ENCODE data around the gene ARHGAP25.

ARHGAP25 gene

DNA sequence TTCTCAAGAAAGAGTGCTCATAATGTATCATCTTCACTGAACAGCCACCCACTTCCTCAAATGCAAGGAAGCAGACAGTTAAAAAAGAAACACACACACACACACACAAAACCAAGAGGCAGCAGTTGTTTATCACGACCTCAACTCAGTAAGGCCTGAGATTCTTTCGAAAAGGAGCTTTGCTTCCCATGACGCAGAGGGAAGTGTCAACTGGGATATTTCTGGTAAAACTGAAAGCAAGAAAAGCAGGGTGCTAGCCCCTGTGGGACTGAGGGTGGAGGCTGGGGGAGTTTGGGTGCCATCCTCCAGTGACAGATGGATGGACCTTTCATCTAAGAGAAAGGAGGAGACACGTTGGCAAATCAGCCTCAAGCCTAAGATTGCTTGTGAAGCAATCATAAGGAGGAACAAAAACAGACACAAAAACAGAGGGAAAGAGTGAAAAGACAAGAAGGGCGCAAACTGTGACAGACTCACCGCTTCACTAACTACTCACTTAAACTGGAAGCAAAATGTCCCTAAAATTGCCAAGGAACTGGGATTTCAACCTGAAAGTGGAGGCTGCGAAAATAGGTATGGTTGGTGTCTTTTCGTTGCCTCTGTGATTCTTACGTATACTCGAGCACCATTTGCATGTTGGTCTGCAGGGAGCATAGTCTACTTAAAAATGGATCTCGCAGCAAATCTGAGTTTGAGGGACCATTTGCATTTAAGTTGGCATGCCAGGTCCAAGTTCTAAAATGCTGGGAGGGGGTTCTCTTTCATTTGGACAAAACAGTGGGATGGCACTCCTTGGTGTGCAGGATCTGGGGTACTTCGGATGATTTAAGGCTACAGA is at the start of gene ARHGAP25:
Gene ARHGAP25, plus strand, starts transcription at position 124 of the 838 bp plus-strand sequence. Its CDS starts 389 bp downstream, at position 513.
- no peak for DNase-seq (ENCODE audit: low read depth in 2 of 2)
- no peak within 1 kb of the TSS for H3K4me3 ChIP-seq (replicated peaks in 1 of 2; ENCODE audit: low read depth in 2 of 2, low read length in 2 of 2)

GRCh38 chr2:68686178-68686577 is 48.4 kb upstream of the ARHGAP25 start:
- no peak overlapping the region for H3K4me3 ChIP-seq (replicated peaks in 1 of 2; ENCODE audit: low read depth in 2 of 2, low read length in 2 of 2)
- no peak for DNase-seq (ENCODE audit: low read depth in 2 of 2)
- no peak for TF ChIP-seq CTCF (IDR thresholded peaks at IDR 0.05; ENCODE audit: low read depth, low read length)

More for the DNA sequence above, at the start of gene ARHGAP25:
- TF ChIP-seq CTCF (IDR thresholded peaks at IDR 0.05; ENCODE audit: low read depth, low read length), result no peak

DNA sequence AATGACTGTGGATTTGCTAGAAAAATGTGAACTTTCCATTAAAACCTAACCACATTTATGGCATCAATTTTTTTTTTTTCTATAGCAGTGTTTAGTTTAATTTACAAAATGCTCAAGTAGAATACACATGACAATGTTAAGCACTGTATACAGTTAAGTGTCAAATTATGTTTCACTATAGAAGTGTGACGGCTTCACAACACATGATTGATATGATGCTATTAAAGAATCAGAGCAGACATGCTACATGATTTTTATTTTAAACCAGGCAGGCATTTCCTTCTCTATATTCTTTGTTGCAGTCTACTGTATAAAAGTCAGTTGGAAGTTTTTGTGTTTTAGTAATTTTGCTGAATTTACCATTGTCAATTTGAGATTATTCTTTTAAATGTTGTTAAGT is 47.6 kb upstream of the ARHGAP25 start:
- no peak for DNase-seq (ENCODE audit: low read depth in 2 of 2)
- no peak for TF ChIP-seq CTCF (IDR thresholded peaks at IDR 0.05; ENCODE audit: low read depth, low read length)
- no peak overlapping the region for H3K4me3 ChIP-seq (replicated peaks in 1 of 2; ENCODE audit: low read depth in 2 of 2, low read length in 2 of 2)

DNA sequence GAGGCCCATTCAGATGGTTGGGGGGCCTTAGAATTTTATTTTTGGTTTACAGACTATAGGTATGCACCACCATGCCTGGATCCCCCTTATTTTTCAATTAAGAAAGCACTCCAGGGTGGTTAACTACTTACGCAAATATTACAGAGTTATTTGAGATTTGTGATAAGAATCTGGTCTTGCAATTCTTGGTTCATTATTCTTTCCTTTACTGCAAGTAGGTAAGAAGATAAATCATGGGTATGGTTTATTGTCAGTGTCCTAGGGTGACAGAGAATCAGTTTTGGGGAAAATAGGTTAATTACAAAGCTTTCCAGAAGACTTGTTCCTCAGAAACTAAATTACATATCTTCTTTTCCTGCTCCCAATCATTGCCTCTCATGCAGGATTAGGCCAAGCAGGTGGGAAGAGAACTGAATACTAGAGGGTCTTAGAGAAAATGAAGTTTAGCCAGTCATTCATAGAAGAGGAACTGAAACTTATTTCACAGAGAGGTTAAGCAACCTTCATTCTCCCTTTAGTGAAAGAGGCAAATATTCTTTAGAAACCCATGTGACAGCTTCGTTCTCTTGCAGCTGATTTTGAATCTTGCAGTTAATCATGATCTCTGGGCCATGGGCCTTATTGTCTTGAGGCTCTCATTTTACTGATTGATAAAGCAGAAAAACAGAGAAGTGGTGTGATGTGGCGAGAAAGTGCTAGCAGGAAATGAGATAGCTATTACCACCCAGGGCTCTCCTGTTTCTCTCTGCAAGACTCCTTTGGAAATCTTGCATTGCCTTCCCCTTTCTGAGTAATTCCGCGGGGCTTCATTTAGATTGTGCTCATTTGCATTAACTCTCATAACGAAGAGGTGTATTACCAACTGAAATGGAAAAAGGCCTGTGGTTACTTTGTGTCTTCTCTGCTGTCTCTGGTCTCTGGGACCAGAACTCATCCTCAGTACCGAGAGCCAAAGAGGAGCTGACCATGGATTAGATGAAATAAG is 44.8 kb upstream of the ARHGAP25 start:
- H3K4me3 ChIP-seq (replicated peaks in 1 of 2; ENCODE audit: low read depth in 2 of 2, low read length in 2 of 2), result no peak overlapping the region
- no peak for DNase-seq (ENCODE audit: low read depth in 2 of 2)
- no peak for TF ChIP-seq CTCF (IDR thresholded peaks at IDR 0.05; ENCODE audit: low read depth, low read length)

- no peak for TF ChIP-seq CTCF (IDR thresholded peaks at IDR 0.05; ENCODE audit: low read depth, low read length)
- DNase-seq (ENCODE audit: low read depth in 2 of 2), result no peak
- no peak overlapping the region for H3K4me3 ChIP-seq (replicated peaks in 1 of 2; ENCODE audit: low read depth in 2 of 2, low read length in 2 of 2)
These were observed 43.8 kb upstream of the ARHGAP25 start for GRCh38 chr2:68690851-68691250.

GRCh38 chr2:68692511-68692910 is 42.1 kb upstream of the ARHGAP25 start:
- DNase-seq (ENCODE audit: low read depth in 2 of 2), result no peak
- no peak overlapping the region for H3K4me3 ChIP-seq (replicated peaks in 1 of 2; ENCODE audit: low read depth in 2 of 2, low read length in 2 of 2)
- TF ChIP-seq CTCF (IDR thresholded peaks at IDR 0.05; ENCODE audit: low read depth, low read length), result no peak
